ENCODE data around the gene FCGR1A.
"Not testable (repeated sequence)": the region's sequence is repeated elsewhere in the genome, so short reads cannot be mapped to it uniquely, and the experiment has no call there.

Gene FCGR1A

GRCh38 chr1:149777084-149777483, 5.4 kb upstream of the FCGR1A start:
- ATAC-seq, DNase-seq: not testable (repeated sequence)

DNA sequence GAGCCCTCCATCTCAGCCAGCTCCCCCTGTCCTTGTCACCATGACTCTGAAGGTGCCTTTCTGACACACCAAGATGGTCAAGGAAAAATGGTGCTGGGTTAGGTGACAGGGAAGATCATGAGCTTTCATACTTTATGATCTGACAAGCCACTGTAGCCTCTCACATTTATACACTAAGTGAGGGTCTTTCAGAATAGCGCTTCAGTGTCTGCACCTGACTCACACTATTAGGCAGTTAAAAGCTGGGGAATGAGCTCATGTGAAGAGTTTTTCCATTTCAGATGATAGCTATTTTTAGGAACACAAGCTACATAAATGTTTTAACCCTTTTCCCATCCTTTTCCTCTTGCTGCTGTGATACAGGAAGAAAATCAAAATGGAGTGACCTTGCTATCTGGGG, 4.2 kb upstream of the FCGR1A start:
- not testable (repeated sequence) for ATAC-seq

GRCh38 chr1:149781413-149781984, 995 bp upstream of the FCGR1A start:
- ATAC-seq = peak; percentile 81
- not testable (repeated sequence) for DNase-seq

More for the DNA sequence above, 4.2 kb upstream of the FCGR1A start:
- DNase-seq = not testable (repeated sequence)

- DNase-seq, ATAC-seq: not testable (repeated sequence)
Measured at GRCh38 chr1:149783289-149783688, 795 bp downstream of the FCGR1A start.

- not testable (repeated sequence) for ATAC-seq, DNase-seq
Measured at GRCh38 chr1:149783868-149784267, 1.4 kb downstream of the FCGR1A start.

- not testable (repeated sequence) for DNase-seq
- peak; percentile 58 for ATAC-seq
Measured at GRCh38 chr1:149787688-149788451, 5.4 kb downstream of the FCGR1A start.

DNA sequence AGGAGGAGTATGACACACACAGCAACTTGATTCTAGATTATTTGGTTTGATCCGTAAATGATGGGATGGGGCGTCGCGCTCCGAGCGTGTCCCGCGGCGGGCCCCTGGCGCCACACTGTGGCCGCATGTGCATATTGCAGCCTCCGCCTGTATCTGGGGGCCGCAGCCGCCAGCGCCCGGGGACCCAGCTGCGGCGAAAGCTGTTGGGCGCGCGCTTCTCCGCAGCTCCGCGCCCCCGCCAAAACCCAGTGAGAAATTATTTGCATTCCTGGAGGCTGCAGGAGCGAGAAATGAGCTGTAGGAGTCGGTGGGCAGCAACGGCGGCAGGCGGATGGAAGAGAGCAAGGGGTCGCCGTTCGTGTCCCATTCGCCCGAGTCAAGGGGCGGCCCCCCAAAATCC, 10.0 kb downstream of the FCGR1A start:
- peak; percentile 81 for ATAC-seq
- DNase-seq = peak; percentile 55

DNA sequence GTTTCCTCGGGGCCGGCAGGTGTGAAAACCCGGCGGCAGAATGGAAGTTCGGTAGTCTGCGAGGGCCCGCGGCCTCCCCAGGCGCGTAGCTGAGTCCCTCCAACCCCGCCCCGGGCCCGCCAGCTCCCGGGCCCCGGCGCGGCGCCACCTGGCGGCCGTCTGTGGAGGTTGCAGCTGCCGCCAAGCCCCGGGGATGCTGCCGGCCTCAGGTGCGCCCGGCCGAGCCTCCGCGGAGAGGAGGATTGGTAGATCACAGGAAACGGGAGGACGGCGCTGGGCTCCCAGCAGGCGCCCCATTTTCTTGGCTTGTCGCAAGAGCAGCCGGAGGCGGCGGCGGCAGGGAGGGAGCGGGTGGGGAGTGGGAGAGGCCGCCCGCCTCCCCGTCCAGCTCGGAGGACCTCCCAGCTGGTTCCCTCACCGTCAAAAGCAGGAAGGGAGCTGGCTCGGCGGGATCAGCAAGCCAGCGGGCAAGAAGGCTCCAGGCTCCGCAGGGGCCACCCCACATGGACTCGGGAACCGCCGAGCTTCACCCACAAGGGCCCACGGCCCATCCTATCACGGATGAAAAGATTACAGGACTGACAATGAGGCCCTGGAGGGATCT, 10.5 kb downstream of the FCGR1A start:
- DNase-seq (peak; percentile 82), ATAC-seq (peak; percentile 94)

- not testable (repeated sequence) for DNase-seq, ATAC-seq
Measured at GRCh38 chr1:149793885-149794284, 11.4 kb downstream of the FCGR1A start.

GRCh38 chr1:149801628-149802027, 19.1 kb downstream of the FCGR1A start:
- ATAC-seq, DNase-seq: not testable (repeated sequence)

- not testable (repeated sequence) for DNase-seq, ATAC-seq
Measured at GRCh38 chr1:149804417-149805080, 22.1 kb downstream of the FCGR1A start.

DNA sequence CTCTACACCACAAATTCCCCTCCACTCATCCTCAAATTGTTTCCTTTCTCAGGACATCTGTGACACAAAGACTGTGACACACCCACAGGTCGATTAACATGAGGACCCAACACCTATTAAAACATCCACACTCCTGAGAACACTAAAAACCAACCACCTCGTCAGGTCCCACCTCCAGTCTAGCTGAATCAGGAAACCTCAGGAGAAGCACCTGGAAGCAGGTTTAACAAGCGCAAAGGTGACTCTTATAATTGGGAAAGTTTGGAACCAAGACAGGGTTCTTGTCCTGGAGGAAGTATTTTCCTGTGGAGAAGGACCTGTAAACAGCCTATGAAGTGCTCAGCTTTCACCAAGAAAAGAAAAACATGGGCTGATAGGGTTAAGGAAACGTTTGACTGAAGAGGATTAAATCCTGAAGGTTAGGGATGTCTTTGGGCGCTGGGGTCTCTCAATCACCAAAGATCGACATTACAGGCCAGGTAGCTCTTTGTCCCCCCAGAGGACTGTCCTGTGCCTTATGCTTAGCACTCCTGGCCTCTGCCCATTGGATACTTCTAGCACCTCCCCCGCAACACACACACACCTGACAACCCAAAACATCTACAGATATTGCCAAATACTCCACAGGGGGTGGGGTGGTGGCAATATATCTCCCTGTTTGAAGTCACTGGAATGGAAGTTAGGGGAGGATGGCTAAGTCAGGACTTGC, 28.4 kb downstream of the FCGR1A start:
- peak; percentile 20 for DNase-seq
- not testable (repeated sequence) for ATAC-seq

GRCh38 chr1:149811514-149811889, 29.0 kb downstream of the FCGR1A start:
- peak; percentile 14 for DNase-seq

DNA sequence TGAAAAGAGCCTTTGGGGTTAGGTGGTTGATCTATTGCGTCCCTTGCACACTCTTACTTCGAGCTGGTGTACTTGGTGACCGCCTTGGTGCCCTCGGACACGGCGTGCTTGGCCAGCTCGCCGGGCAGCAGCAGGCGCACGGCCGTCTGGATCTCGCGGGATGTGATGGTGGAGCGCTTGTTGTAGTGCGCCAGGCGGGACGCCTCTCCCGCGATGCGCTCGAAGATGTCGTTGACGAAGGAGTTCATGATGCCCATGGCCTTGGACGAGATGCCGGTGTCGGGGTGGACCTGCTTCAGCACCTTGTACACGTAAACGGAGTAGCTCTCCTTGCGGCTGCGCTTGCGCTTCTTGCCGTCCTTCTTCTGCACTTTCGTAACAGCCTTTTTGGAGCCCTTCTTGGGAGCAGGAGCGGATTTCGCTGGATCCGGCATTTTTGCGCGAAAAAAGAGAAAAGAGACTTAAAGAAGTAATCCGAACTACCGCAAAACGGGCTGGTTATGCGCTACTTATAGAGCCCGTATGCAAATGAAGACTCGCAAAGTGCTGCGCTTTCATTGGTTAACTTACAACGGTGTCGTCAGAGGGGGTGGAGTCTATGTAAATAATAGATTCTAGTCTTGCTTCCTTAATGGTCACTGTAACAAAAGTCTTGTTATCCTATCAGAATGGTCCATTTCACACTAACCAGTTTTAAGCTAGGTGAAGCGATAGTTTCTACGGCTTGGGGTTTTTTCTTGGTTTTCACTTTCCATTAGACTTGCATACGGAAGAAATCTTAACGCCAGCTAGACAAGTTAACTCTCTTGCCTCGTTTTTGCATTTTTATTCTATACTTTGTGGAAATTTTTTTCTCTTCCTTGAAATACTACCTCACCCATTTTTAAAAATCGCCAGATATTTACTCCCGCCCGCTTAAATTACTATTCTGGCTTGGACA, 29.7 kb downstream of the FCGR1A start:
- peak; percentile 72 for DNase-seq
- ATAC-seq = peak; percentile 89

More at GRCh38 chr1:149811514-149811889, 29.0 kb downstream of the FCGR1A start:
- peak; percentile 26 for ATAC-seq

- DNase-seq (peak; percentile 65), ATAC-seq (peak; percentile 45)
Measured at GRCh38 chr1:149812893-149813801, 30.7 kb downstream of the FCGR1A start.

DNA sequence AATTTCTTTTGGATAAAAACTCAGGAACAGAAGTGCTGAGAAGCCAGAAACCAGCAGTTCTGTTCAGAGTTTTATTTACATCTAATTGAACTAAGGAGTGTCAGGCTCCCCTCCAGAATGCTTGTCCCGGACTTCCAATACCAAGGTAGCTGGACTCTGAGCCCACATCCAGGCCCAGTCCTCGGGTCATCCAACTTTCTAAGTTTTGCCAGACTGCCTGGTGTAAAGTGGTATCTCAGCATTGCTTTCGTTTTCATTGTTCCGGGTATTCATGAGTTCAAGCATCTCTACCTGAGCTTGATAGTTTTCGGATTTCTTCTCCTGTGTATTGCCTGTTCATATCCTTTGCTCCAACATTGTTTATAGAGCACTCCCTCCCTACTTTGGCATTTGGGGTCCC, 37.9 kb downstream of the FCGR1A start:
- not testable (repeated sequence) for ATAC-seq, DNase-seq

- ATAC-seq, DNase-seq: not testable (repeated sequence)
Measured at GRCh38 chr1:149826555-149826954, 44.1 kb downstream of the FCGR1A start.

DNA sequence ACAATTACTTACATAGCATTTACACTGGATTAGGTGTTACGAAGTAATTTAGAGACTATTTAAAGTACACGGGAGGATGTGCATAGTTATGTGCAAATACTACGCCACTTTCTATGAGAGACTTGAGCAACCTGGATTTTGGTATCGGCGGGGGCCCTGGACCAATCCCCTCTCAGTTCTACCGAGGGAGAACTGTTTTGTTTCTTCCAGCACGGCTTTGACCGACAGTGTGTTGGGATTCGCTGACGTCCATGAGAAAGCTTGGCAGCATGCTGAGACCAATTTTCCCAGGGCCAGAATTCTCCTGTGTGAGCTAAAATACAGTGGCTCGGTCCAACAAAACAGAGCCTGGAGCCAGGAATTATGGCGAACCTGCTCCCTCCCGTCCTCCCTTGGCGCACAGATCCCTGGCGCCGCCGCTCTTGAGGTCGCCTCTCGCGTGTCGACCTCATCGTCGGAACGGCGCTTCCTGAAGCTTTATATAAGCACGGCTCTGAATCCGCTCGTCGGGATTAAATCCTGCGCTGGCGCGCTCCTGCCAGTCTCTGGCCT, 49.3 kb downstream of the FCGR1A start:
- ATAC-seq, DNase-seq: not testable (repeated sequence)
